HUES48 (cell line): ENCODE data around the gene CCNK.

Experiments
- H3K27ac ChIP-seq: one replicate; pipeline ENCODE4 v1.7.0; 2013; ENCODE audit warnings: low read depth, low read length, inconsistent platforms
- H3K27me3 ChIP-seq: 2 replicates; pipeline ENCODE4 v1.6.1; 2013; ENCODE audit warnings: mild to moderate bottlenecking, low read length; ENCODE audit not compliant: control insufficient read depth, insufficient read depth
- H3K36me3 ChIP-seq: 2 replicates; pipeline ENCODE4 v1.6.1; 2013; ENCODE audit warnings: low read length; ENCODE audit not compliant: control insufficient read depth, insufficient read depth
- H3K4me1 ChIP-seq: 2 replicates; pipeline ENCODE4 v1.6.1; 2013; ENCODE audit warnings: mild to moderate bottlenecking, low read length; ENCODE audit not compliant: control insufficient read depth, insufficient read depth
- H3K4me3 ChIP-seq: 2 replicates; pipeline ENCODE4 v1.5.1; 2013; ENCODE audit warnings: mild to moderate bottlenecking, low read depth, low read length
- H3K9ac ChIP-seq: 2 replicates; pipeline ENCODE4 v1.6.1; 2013; ENCODE audit warnings: mild to moderate bottlenecking, low read depth, low read length, moderate library complexity
- H3K9me3 ChIP-seq: 2 replicates; pipeline ENCODE4 v1.6.1; 2013; ENCODE audit warnings: low read length; ENCODE audit not compliant: control insufficient read depth, insufficient read depth

CCNK gene

DNA sequence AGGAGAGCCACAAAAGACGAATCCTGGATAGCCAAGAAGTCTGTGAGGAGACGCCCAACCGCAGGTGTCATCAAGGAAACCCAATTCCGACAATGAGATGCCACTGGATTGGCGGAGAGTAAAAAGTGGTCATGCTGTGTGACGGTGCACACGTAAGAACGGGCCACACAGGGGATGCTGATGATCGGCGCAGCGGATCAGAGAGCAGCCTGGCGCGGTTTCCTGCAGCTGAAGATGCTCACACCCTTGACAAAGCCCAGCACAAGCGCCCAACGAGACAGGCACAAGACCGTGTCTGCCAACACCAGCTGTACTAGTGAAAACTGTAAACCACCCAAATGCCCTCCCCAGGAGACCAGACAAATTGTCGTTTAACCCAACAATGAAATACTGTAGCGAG lies 67.0 kb downstream of the CCNK start:
- peaks cover 26% of the 10 kb centered on the region for H3K4me1 ChIP-seq
- no peak overlapping the region for H3K9ac ChIP-seq
- H3K9me3 ChIP-seq: no peaks in the 10 kb centered on the region
- H3K27ac ChIP-seq: no peak overlapping the region
- H3K36me3 ChIP-seq: no peaks in the 10 kb centered on the region
- H3K27me3 ChIP-seq: no peaks in the 10 kb centered on the region
- no peak overlapping the region for H3K4me3 ChIP-seq

DNA sequence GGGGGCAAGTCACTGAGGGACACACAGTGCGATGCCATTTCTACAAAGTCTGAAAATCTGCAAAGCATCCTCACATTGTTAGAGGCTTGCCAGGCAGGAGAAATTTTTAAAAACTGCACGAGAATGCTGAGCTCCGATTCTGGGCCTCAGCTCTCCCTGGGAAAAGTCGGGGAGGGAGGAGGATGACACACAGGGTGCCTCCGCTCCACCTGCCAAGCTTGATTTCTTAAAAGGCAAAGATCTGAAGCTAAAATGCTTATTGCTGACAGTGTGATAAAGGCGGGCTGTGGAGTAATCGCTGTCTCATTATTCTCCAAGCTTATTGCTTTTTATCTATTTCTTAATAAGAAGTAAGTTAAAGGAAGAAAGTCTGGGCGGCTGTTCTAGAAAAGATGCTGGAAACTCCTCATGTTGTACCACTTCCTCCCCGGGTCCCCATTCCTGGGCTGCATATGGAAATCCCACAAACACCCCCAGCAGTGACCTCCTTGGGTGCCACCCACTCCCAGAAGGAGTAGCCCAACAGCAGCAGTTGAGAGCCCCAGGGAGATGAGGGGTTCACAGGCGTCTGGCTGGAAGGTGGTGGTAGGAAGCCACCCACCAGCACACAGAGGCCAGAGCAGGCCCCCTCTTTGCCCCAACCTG lies 67.8 kb downstream of the CCNK start:
- Histone ChIP-seq H3K4me3 (no peak overlapping the region), H3K9me3 (no peaks in the 10 kb centered on the region), H3K27ac (no peak overlapping the region), H3K27me3 (no peaks in the 10 kb centered on the region), H3K36me3 (no peaks in the 10 kb centered on the region), H3K4me1 (peaks cover 26% of the 10 kb centered on the region), H3K9ac (no peak overlapping the region)

DNA sequence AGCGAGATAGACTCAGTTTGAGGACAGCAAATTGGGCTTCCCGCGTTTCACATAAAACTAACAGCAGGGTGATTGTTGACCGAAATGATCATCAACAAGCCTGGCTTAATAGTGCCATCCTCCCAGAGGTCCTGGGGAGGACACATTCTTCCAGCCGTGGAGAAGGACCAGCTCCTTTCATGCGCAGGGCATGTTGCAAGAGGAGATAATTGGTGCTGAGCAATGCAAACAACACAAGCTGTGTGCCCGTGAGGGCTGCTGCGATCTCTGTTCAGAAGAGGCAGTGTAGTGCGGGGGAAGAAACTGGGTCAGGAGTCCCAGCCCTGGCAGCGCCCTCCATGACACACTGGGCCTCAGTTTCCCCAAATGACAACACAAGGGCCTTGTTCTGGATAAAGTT lies 68.5 kb downstream of the CCNK start:
- no peak overlapping the region for H3K9ac ChIP-seq

DNA sequence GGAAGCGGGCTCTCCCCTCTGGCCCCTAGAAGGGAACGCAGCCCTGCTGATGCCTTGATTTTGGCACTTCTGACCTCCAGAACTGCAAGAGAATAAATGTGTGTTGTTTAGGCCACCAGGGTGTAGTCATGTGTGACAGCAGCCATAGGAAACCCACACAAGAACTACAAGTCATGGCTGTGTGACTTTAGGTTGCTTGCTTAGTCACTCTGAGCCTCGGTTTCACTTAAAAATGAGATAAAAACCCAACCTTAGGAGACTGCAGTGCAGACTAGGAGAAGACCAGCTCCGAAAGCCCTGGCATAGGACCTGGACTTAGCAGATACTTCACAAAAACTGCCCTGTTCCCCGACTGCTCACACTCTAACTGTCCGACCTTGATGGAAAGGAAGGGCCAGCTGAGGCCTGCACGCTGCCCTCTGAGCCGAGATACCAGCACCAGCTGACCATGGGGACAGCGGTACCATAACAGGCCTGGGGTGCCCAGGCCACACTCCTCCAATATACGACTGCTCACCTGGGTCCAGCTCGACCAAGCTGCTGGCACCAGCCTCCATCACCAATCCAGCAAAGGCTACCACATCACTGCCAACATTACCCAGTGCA lies 69.3 kb downstream of the CCNK start:
- Histone ChIP-seq H3K27me3 (no peaks in the 10 kb centered on the region), H3K4me3 (no peak overlapping the region), H3K9ac (no peak overlapping the region), H3K9me3 (no peaks in the 10 kb centered on the region), H3K27ac (no peak overlapping the region), H3K4me1 (peaks cover 18% of the 10 kb centered on the region), H3K36me3 (no peaks in the 10 kb centered on the region)

More for the DNA sequence above, 68.5 kb downstream of the CCNK start:
- Histone ChIP-seq H3K4me1 (peaks cover 26% of the 10 kb centered on the region), H3K27me3 (no peaks in the 10 kb centered on the region), H3K4me3 (no peak overlapping the region), H3K9me3 (no peaks in the 10 kb centered on the region), H3K36me3 (no peaks in the 10 kb centered on the region), H3K27ac (peak overlapping the region; percentile 12)

DNA sequence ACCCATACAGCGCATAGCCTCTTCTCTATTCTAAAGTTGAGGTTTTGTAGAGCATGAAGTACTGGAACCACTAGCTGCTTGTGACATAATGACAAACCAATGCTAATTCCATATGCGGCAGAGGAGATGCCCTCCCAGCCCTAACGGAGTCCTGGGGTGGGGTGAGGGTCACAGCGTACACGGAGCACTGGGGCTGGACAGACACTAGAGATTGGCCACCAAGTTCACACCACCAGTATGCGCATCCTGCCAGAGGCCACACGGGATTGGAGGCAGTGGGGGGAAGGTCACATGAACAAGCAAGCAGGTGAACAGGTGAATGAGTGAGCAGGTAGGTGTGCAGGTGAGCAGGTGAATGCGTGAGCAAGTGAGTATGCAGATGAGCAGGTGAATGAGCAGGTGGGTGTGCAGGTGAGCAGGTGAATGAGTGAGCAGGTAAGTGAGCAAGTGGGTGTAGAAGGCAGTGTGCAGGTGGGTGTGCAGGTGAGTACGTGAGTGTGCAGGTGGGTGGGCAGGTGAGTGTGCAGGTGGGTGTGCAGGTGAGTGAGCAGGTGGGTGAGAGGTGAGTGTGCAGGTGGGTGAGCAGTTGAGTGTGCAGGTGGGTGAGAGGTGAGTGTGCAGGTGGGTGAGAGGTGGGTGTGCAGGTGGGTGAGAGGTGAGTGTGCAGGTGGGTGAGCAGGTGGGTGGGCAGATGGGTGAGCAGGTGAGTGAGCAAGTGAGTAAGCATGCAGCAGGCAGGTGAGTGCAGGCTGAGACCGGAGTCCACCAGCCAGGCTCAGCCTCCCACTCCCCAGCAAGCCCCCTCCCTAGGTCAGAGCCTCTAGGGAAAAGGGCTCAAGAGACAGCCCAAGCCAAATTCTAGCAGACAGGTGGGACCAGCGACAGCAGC lies 70.1 kb downstream of the CCNK start:
- Histone ChIP-seq H3K9ac (no peak overlapping the region), H3K27me3 (no peaks in the 10 kb centered on the region), H3K36me3 (no peaks in the 10 kb centered on the region), H3K27ac (no peak overlapping the region), H3K4me1 (peaks cover 10% of the 10 kb centered on the region), H3K9me3 (no peaks in the 10 kb centered on the region), H3K4me3 (no peak overlapping the region)

- Histone ChIP-seq H3K36me3 (no peaks in the 10 kb centered on the region), H3K27me3 (no peaks in the 10 kb centered on the region), H3K4me1 (peaks cover 4% of the 10 kb centered on the region; the same call in 1 of the 2 replicates), H3K27ac (no peak overlapping the region), H3K9ac (no peak overlapping the region), H3K4me3 (no peak overlapping the region), H3K9me3 (no peaks in the 10 kb centered on the region)
Observed at GRCh38 chr14:99552021-99552553, 70.9 kb downstream of the CCNK start.

- Histone ChIP-seq H3K4me3 (no peak overlapping the region), H3K9ac (no peak overlapping the region), H3K27ac (no peak overlapping the region), H3K27me3 (no peaks in the 10 kb centered on the region), H3K36me3 (no peaks in the 10 kb centered on the region), H3K4me1 (peaks cover 4% of the 10 kb centered on the region; the same call in 1 of the 2 replicates), H3K9me3 (no peaks in the 10 kb centered on the region)
Observed at GRCh38 chr14:99552572-99553216, 71.5 kb downstream of the CCNK start.

- Histone ChIP-seq H3K27me3 (no peaks in the 10 kb centered on the region), H3K36me3 (no peaks in the 10 kb centered on the region), H3K4me3 (no peak overlapping the region), H3K9ac (no peak overlapping the region), H3K4me1 (peaks cover 4% of the 10 kb centered on the region; the same call in 1 of the 2 replicates), H3K27ac (no peak overlapping the region), H3K9me3 (no peaks in the 10 kb centered on the region)
Observed at GRCh38 chr14:99554184-99554583, 73.0 kb downstream of the CCNK start.

GRCh38 chr14:99554757-99555531 lies 73.7 kb downstream of the CCNK start:
- H3K4me3 ChIP-seq: no peak overlapping the region
- H3K36me3 ChIP-seq: no peaks in the 10 kb centered on the region
- H3K27me3 ChIP-seq: no peaks in the 10 kb centered on the region
- H3K4me1 ChIP-seq: peaks cover 4% of the 10 kb centered on the region; the same call in 1 of the 2 replicates
- H3K27ac ChIP-seq: no peak overlapping the region
- no peaks in the 10 kb centered on the region for H3K9me3 ChIP-seq
- no peak overlapping the region for H3K9ac ChIP-seq

GRCh38 chr14:99556134-99556791 lies 75.1 kb downstream of the CCNK start:
- Histone ChIP-seq H3K27me3 (no peaks in the 10 kb centered on the region), H3K4me1 (peaks cover 4% of the 10 kb centered on the region; the same call in 1 of the 2 replicates), H3K9me3 (no peaks in the 10 kb centered on the region), H3K27ac (no peak overlapping the region), H3K9ac (no peak overlapping the region), H3K4me3 (no peak overlapping the region), H3K36me3 (no peaks in the 10 kb centered on the region)
